G401.6 (cell line): ENCODE measurements around the gene DCST1.
"Not testable (repeated sequence)": the region's sequence is repeated elsewhere in the genome, so short reads cannot be mapped to it uniquely, and the experiment has no call there.

Experiments
- FAIRE-seq: peaks from 2 replicates; lab custom pipeline; 2012; peaks lifted over from hg19 to GRCh38; lab: Jason Lieb, UNC

Gene DCST1, protein sequence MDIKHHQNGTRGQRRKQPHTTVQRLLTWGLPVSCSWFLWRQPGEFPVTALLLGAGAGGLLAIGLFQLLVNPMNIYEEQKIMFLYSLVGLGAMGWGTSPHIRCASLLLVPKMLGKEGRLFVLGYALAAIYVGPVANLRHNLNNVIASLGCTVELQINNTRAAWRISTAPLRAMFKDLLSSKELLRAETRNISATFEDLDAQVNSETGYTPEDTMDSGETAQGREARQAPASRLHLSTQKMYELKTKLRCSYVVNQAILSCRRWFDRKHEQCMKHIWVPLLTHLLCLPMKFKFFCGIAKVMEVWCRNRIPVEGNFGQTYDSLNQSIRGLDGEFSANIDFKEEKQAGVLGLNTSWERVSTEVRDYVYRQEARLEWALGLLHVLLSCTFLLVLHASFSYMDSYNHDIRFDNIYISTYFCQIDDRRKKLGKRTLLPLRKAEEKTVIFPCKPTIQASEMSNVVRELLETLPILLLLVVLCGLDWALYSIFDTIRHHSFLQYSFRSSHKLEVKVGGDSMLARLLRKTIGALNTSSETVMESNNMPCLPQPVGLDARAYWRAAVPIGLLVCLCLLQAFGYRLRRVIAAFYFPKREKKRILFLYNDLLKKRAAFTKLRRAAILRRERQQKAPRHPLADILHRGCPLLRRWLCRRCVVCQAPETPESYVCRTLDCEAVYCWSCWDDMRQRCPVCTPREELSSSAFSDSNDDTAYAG

DNA sequence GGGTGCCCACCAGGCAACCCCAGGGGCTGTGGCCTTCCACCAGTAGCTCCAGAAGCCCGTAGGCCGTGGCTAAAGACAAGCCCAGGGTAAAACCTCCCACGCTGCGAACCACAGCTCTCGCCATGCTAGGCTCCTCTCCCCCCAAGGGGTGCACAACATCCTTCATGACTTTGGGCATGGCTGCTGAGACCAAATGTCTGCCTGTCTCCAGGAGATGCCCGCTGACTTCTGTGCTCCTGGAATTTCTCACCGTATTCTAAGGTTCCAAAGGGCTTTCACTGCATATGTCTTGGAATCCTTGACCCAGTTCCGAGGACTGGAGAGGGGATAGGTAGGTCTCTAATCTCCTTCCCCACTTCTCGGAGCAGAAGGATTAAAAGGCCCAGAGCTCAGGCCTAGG is at the start of gene DCST1, which contains the start of gene DCST2:
Gene DCST1 (plus strand): TSS at position 301 of the 400 bp plus-strand sequence. CDS start 213 bp downstream, outside the sequence.
Gene DCST2 (minus strand): TSS at position 258 of the 400 bp plus-strand sequence. CDS start 80 bp downstream, at position 178.
- no peak for FAIRE-seq

DNA sequence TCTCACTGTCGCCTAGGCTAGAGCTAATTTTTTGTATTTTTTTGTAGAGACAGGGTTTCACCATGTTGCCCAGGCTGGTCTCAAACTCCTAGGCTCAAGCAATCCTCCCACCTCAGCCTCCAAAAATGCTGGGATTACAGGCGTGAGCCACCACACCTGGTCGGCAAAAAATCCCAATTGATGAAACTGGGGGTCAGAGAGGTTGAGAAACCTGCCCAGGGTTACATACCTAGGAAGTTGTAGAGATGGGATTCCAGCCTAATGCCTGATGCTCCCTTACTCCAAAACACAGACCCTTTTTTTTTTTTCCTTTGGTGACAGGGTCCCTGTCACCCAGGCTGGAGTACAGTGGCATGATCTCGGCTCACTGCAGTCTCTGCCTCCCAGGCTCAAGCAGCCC is 46.9 kb upstream of the DCST1 start:
- FAIRE-seq = not testable (repeated sequence)

DNA sequence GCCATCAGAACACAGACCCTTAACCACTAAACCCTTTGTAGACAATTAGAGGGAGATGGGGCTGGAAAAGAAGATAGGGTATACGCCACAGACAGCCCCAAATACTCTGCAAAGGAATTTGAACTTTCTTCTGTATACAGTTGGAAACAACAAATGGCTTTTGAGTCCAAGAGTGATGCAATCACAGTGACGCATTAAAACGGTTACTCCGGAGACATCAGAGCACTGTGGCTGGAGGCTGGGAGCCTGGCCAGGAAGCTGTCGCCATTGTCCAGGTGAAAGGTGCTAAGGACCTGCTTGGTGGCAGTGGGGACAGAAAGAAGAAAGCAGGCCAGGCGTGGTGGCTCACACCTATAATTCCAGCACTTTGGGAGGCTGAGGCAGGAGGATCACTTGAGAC is 46.3 kb upstream of the DCST1 start:
- FAIRE-seq = no peak

DNA sequence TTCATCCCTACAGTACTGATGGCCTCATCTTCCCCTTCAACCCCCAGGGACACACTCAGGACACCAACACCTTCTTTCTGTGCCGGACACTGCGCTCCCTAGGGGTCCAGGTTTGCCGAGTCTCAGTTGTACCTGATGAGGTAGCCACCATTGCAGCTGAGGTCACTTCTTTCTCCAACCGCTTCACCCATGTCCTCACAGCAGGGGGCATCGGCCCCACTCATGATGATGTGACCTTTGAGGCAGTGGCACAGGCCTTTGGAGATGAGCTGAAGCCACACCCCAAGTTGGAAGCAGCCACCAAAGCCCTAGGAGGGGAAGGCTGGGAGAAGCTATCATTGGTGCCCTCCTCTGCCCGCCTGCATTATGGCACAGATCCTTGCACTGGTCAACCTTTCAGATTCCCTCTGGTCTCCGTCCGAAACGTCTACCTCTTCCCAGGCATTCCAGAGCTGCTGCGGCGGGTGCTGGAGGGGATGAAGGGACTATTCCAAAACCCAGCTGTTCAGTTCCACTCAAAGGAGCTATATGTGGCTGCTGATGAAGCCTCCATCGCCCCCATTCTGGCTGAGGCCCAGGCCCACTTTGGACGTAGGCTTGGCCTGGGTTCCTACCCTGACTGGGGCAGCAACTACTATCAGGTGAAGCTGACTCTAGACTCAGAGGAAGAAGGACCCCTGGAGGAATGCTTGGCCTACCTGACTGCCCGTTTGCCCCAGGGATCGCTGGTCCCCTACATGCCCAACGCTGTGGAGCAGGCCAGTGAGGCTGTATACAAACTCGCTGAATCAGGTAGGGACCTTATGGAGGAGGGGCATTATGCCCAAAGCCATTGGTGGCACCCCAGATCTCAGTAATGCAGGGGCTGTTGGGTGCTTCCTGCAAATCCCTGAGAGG is 45.3 kb upstream of the DCST1 start:
- no peak for FAIRE-seq

DNA sequence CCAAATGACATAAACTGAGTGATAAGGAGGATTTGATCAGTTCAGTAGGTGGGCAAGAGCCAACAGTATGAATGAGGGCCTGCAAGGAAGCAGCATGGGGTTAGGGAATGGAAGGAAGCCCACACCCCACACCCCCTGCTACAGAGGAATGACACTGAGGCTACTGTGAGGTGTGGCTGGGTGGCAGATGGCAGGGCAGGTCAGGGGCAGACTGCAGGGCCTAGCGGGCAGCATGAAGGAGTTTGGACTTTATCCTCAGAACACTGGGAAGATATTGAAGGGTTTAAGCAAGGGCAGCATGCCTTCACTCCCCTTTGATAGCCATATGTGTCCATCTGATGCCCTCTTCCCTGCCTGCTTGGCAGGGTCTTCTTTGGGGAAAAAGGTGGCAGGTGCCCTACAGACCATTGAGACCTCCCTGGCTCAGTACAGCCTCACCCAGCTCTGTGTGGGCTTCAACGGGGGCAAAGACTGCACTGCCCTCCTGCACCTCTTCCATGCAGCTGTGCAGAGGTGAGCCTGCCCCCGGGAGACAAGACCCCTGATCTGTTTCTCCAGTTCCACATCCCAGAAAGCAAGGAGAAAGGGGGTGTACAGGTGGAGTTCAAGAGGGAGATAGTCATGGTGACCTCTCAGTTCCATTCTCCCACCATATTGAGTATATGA is 44.3 kb upstream of the DCST1 start:
- FAIRE-seq = no peak

DNA sequence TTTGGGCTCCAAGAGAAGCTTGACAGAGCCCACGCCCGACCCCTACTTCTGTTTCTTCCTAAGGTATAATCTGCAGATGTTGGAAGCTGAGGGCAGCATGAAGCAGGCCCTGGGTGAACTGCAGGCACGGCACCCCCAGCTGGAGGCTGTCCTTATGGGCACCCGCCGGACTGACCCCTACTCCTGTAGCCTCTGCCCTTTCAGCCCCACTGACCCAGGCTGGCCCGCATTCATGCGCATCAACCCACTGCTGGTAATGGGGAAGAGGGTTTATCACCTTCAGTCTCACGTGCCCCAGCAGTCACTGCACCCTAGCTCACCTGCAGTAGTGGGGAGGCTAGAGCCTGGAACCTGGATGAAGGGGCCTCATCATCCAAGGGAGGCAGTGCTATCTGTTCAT is 43.3 kb upstream of the DCST1 start:
- FAIRE-seq = no peak

DNA sequence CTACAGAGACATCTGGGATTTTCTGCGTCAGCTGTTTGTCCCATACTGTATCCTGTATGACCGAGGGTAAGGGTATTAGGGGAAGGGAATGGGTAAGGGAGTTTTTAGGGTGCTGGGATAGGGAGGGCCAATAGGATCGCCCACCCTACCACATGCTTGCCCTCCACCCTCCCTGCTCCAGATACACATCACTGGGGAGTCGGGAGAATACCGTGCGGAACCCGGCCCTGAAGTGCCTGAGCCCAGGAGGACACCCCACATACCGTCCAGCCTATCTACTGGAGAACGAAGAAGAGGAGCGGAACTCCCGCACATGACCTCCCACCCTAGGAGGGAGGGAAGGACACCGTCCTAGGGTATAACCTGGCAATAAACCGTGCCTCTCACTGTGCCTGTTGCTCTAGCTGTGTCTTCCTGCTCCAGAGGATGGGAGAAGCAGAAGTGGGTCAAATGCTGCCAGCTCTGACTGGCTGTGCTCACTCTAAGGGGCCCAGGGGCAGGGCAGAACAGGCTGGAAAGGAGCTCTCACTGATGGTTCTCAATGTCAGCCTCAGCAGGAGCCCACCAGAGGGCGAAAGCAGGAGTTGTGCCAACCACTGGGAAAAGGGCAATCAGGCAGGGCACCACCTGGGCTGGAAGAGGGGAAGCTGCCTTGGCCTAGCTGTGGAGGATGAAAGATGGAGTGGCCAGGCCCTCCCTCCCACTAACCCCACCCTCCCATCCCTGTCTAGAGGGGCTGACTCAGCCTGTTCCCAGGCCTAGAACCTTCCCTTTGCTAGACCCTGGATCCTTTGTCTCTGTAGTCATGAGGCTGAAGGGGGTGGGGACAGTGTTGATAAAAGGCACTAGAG is 40.7 kb upstream of the DCST1 start:
- FAIRE-seq = no peak

DNA sequence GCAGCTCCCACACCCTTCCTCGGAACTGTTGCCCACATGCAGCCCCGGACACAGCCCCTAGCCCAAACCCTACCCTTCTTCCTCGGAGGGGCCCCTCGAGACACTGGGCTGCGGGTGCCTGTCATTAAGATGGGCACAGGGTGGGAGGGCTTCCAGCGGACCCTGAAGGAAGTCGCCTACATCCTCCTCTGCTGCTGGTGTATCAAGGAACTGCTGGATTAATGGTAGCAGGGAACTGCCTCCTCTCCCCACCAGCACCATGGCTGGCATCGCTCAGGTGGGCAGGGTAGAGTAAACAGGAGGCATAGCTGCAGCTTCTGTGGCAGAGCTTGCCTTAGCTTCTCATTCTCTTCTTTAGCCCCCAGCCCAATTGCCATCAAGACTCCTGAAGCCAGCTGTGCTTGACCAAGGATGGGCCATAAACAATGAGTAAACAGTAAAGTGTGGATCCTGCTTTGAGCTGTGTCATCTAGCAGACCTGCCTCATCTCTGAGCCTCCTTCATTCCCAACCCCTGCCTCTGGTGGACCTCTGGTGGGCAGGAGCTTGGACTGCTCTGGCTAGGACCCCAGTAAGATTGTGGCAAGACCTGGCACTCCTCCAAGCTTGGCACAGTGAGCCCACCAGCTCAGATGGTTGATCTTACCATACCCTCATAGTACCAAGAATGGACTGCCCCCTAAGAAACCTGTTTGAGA is 39.9 kb upstream of the DCST1 start, which contains the start of gene LENEP:
Gene LENEP (plus strand): TSS at position 15 of the 697 bp plus-strand sequence. CDS start 22 bp downstream, at position 37.
- FAIRE-seq = no peak

DNA sequence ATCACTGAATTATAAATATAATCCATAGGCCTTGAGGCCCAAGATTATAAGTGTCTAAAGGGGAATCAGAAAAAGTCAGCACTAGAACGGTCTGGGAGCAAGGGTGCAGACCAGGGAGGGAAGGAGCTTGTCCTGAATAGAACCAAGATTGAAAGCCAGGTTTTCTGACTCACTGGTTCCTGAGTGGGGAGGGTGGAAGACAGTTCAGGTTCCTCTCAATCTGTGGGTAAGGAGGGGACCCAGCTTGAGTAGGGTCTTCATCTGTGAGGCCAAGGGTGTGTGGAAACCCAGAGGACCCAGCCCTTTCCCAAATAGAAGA is 39.4 kb upstream of the DCST1 start:
- no peak for FAIRE-seq

DNA sequence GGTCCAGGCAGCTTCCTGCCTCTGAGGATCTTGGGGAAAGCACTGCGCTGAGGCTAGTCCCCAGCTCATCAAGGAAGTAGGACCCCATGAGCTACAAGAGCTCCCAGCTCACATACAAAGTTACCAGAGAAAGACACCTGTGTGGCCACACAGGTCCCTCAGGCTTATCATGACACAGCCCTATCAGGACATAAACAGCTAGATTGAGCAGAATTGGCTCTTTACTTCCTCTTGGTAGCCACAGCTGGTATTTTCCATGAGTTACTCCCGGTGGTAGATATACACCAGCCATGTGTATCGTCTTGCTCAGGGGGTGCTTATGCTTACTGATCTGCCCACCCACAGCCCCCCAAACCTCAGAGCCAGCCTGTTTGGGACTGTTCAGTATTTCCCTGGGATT is 39.0 kb upstream of the DCST1 start:
- FAIRE-seq = no peak

DNA sequence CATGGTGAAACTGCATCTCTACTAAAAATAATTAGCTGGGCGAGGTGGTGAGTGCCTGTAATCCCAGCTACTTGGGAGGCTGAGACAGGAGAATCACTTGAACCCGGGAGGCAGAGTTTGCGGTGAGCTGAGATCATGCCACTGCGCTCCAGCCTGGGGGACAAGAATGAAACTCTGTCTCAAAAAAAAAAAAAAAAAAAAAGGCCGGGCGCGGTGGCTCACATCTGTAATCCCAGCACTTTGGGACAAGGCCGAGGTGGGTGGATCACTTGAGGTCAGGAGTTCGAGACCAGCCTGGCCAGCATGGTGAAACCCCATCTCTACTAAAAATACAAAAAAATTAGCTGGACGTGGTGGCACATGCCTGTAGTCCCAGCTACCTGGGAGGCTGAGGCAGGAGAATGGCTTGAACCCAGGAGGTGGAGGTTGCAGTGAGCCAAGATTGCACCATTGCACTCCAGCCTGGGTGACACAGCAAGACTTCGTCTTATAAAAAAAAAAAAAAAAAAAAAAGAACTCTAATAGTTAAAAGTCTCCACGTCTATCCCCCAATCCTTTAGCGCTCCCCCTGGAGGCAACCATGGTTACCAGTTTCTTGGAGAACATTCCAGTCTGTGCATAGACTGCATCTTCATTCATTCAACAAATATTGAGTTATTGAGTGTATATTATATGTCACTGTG is 38.2 kb upstream of the DCST1 start:
- not testable (repeated sequence) for FAIRE-seq

DNA sequence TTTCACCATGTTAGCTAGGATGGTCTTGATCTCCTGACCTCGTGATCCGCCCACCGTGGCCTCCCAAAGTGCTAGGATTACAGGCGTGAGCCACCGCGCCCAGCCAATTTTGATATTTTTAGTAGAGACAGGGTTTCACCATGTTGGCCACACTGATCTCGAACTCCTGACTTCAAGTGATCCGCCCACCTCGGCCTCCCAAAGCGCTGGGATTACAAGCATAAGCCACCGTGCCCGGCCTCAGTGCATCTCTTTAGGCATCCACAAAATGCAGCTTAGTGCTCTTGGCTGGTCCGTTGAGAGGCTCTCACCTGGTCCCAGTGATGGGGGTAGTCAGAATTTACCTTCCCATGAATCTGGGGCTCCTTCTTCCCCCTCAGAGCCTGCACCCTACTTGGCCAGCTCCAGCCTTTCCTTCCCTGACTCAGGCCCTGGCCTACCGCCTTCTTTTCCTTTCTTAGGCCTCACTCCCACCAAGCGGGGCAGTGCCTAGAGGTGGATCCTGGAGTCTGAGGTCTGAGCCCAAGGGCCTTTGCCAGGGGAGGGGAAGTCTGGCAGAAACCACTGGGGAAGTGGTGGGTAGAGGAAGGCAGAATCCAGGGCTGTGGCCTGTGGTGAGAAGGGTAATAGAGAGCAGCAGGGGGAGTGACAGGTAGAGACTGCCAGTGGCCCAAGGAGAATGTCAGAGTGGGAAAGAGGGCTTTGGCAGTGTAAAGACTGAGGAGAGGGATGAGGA is 36.5 kb upstream of the DCST1 start:
- no peak for FAIRE-seq

DNA sequence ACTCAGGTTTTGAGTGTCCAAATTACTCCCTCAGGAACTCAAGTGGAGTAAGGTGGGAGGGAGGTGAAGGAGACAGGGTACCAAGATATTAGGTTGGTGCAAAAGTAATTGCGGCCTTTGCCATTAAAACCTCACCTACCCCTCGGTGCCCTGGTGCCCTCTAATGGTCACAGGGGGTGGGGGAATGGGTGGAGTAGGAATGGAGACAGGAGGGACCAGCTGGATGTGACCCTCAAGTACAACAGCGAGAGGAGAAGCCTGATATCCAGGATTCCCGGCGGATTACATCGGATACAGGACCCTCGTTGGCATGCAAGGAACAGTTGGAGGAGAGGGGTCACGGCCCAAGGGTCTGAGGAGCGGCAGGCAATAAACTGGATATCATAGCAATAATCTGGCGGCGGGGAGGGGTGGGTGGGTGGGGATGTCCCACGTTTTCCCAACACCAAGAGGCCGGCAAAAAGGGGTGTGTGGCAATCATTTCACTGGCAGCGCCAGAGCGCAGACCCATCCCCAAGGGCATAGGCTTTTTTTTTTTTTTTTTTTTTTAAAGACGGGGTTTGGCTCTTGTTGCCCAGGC is 35.3 kb upstream of the DCST1 start:
- FAIRE-seq = no peak

DNA sequence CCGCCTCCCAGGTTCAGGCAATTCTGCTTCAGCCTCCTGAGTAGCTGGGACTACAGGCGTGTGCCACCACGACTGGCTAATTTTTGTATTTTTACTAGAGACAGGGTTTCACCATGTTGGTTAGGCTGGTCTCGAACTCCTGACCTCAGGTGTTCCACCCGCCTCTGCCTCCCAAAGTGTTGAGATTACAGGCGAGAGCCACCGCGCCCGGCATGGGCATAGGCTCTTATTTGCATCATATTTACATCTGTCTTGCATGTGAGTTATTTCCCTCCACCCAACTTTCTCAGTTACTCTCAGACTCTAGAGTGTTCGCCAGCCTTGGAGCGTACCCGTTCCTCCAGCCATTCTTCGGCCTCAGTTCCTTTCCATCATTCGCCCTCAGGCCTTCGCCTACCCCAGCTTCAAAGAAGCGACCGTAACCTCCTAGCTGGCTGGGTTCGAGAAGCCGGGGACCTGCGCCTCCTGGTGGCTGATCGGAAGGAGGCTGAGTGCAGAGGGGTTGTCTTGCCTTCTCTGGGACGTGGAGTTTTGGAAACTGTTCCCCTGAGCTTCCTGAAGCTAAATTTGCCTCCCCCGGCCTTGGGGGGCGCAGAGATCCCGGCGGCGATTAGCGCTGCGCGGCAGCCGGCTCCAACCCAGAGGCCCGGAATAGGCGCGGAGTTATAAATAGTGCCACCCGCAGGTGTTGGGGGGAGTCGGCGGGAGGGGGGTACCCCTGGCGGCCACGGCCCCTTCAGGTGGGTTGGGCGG is 34.6 kb upstream of the DCST1 start:
- peak; percentile 93 for FAIRE-seq

DNA sequence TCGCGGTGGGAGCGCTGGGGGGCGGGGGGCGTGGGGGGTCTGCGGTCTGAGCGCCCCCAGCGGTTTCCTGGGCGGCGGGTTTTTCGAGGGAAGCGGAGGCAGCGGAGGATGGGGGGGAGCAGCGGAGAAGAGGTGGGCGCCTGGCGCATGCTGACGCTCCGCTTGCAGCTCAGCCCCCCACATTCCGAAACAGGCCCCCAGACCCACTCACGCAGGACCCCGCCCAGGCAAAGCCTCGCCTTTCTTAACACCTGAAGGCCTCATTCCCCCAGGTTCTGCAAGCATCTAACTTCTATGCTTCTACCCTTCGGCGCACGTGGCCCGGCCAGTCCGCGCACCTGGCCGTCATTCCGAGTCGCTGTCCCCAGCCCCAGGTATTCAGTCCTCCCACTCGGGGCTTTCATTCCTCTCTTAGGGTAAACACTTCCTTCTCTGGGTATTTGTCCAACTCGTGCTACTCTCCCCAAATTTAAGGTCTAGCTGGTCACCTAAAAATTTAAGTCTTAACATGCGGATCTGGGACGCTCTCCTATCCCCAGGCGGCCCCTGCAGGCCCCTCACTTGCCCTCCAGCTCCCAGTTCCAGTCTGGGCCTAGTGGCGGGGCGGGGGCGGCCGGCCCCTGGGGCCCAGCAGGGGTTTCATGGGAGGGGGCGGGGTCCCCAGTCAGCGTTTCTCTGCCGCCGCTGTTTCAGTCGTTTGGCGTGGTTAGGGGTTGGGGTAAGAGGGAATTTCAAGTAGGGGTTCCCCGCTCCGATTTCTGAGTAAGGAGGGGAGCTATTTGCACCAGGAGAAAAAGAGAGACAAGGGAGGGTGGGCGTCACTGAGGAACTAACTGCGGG is 33.8 kb upstream of the DCST1 start:
- no peak for FAIRE-seq

DNA sequence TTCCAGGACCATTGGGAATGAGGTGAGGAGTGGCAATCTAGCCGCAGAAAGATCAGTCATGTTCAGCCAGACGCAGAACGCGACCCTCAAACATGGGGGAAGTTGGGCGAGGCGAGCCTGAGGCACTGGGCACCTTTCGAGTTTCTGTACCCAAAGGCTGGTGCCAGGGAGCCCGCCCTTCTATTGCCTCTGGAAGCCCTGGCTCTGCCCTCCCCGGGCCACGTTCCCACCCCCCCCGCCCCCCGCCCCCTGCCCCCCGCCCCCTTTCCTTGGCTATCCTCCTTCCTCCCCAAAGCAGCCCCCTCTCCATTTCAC is 33.3 kb upstream of the DCST1 start:
- no peak for FAIRE-seq

DNA sequence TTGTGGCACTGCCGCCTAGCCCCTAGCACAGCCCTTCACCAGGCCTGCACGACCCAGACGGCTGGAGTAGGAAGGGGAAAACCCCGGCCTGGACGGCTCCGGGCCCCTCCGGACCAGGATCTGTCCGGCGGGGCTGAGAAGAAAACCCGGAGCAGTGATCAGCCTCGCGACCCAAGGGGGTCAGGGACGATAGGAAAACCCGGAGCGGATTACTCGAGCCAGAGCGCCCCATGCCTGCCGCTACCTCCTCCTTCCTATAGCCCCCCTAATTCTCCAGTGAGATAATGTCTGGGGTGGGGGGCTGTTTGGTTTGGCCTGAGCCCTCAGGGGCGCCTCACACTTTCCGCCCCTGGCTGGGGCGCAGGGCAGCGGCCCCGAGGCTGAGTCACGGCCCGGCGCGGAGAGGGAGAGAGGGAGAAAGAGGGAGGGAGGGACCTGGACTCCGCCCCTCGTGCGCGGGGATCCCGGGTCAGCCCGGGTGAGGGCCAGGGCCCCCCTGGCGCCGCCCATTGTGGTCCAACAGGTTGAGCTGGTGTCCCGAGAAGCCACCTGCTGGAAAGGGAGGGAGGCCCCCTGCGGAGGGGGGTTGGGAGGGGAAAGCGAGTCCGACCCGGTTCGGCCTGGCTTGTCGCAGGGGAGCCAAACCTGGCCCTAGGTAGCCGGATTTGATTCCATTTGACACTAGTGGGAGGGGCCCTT is 32.7 kb upstream of the DCST1 start:
- peak; percentile 41 for FAIRE-seq
